OCI-LY1 (cell line): Measurements from ENCODE around the gene DHX8.

Experiments used
- EZH2 ChIP-seq: fragments of 200-600 bp; sonication (generic), shearing (Covaris generic); IDR thresholded peaks from 2 replicates; pipeline ENCODE4 v1.8.0; 2017; ENCODE audit warnings: borderline replicate concordance, mixed run types, mild to moderate bottlenecking, antibody characterized with exemption, low read length, moderate library complexity, mixed read lengths
- TF ChIP-seq, protein P1 (sequence below): fragments of 200-600 bp; sonication (generic), shearing (Covaris generic); IDR thresholded peaks from 2 replicates; pipeline ENCODE4 v1.5.1; 2017; ENCODE audit warnings: mild to moderate bottlenecking, antibody characterized with exemption, low read length, moderate library complexity, mixed read lengths

DNA sequence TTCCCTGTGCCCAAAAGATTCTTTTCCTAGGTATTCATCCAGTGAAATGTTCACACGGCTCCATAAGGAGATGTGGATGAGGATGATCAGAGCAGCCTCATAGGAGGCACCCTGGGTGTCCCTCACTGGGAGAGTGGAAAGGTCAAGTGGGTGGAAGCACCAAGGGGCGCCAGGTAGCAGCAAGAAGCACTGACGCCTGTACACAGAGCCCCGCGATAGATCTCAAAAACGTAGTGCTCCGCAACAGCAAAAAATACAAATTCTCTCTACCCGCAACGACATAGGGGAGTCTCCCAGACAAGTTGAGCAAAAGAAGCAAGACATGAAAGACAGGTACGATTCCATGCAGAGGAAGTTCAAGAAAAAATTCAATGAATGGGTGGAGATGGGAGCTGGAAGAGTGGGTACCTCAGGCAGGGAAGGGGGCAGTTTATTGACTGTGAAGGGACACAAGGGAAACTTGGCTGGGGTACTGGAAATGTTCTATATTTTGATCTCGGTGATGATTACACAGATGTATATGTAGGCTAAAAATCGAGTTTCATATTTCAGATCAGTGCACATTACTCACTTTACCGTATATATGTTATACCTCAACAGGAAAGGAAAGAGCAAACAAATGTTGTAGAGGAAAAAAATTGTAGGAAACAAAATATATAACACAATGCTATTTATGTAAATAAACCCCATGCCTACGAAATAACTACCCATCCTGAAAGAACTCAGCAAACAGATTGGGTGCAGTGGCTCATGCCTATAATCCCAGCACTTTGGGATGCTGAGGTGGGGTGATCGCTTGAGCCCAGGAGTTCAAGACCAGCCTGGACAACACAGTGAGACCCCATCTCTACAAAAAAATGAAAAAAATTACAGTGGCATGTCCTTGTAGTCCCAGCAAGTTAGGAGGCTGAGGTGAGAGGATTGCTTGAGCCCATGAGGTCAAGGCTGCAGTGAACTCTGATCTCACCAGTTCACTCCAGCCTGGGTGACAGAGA, 80.1 kb downstream of the DHX8 start:
- TF ChIP-seq, protein P1, sequence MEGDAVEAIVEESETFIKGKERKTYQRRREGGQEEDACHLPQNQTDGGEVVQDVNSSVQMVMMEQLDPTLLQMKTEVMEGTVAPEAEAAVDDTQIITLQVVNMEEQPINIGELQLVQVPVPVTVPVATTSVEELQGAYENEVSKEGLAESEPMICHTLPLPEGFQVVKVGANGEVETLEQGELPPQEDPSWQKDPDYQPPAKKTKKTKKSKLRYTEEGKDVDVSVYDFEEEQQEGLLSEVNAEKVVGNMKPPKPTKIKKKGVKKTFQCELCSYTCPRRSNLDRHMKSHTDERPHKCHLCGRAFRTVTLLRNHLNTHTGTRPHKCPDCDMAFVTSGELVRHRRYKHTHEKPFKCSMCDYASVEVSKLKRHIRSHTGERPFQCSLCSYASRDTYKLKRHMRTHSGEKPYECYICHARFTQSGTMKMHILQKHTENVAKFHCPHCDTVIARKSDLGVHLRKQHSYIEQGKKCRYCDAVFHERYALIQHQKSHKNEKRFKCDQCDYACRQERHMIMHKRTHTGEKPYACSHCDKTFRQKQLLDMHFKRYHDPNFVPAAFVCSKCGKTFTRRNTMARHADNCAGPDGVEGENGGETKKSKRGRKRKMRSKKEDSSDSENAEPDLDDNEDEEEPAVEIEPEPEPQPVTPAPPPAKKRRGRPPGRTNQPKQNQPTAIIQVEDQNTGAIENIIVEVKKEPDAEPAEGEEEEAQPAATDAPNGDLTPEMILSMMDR, result no peak
- TF ChIP-seq EZH2, result no peak
